HepG2 (cell line): ENCODE measurements around the gene ASXL1. TPM values are rescaled to one million over a fixed set of nuclear protein-coding genes. Genes with fewer than 3 reads are reported as not detected.

Experiments used
- CREM ChIP-seq, 2 experiments: sonication (generic) in 1 of 2; formaldehyde crosslinking in 1 of 2; IDR thresholded peaks; 2 replicates each; pipeline versions ENCODE4 v1.4.0 to v1.6.1; 2016 to 2020; ENCODE audit warnings: antibody characterized with exemption in 1 of 2, mild to moderate bottlenecking in 1 of 2, missing genetic modification reagents in 1 of 2
- GABPB1 ChIP-seq: IDR thresholded peaks from 2 replicates; pipeline ENCODE4 v1.6.1; 2016; ENCODE audit warnings: mild to moderate bottlenecking, missing genetic modification reagents, moderate library complexity, missing compliant biosample characterization
- GMEB1 ChIP-seq: sonication (generic); formaldehyde crosslinking; IDR thresholded peaks from 2 replicates; pipeline ENCODE4 v1.5.1; 2020; ENCODE audit warnings: missing genetic modification reagents, mild to moderate bottlenecking, borderline replicate concordance
- HNF1B ChIP-seq: sonication (generic); formaldehyde crosslinking; IDR thresholded peaks from 2 replicates; pipeline ENCODE4 v1.5.1; 2020; ENCODE audit warnings: mild to moderate bottlenecking, moderate library complexity, missing genetic modification reagents
- HNF4G ChIP-seq, 2 experiments: sonication (generic) in 1 of 2; formaldehyde crosslinking in 1 of 2; IDR thresholded peaks; 2 replicates each; pipeline versions ENCODE4 v1.4.0 to v1.6.1; 2011 to 2020; ENCODE audit warnings: borderline replicate concordance in 2 of 2, low read depth in 2 of 2, mild to moderate bottlenecking in 2 of 2, low read length in 1 of 2, missing genetic modification reagents in 1 of 2, moderate library complexity in 1 of 2
- HOMEZ ChIP-seq: IDR thresholded peaks from 2 replicates; pipeline ENCODE4 v1.6.1; 2016; ENCODE audit warnings: low read depth
- KLF6 ChIP-seq: IDR thresholded peaks from 2 replicates; pipeline ENCODE4 v1.8.0; 2016; ENCODE audit warnings: missing biosample characterization, missing genetic modification reagents
- MAFK ChIP-seq, 2 experiments: IDR thresholded peaks in 1 of 2; conservative IDR thresholded peaks in 1 of 2; 2 replicates each; pipeline ENCODE4 v1.6.1; 2011; ENCODE audit warnings: improper control_type of control experiment in 2 of 2, low read length in 2 of 2
- MXD4 ChIP-seq: IDR thresholded peaks from 2 replicates; pipeline ENCODE4 v1.6.1; 2016; ENCODE audit warnings: mild to moderate bottlenecking, missing biosample characterization, missing genetic modification reagents
- SATB2 ChIP-seq: sonication (generic); formaldehyde crosslinking; IDR thresholded peaks from 2 replicates; pipeline ENCODE4 v1.5.0; 2020; ENCODE audit warnings: missing genetic modification reagents
- SMYD3 ChIP-seq: sonication (generic); formaldehyde crosslinking; IDR thresholded peaks from 2 replicates; pipeline ENCODE4 v1.8.1; 2023; ENCODE audit warnings: mild to moderate bottlenecking, missing genetic modification reagents
- ZBTB7B ChIP-seq: sonication (generic); formaldehyde crosslinking; IDR thresholded peaks from 2 replicates; pipeline ENCODE4 v1.4.0; 2020; ENCODE audit warnings: missing genetic modification reagents
- ZEB1 ChIP-seq: IDR thresholded peaks from 2 replicates; pipeline ENCODE4 v1.6.1; 2012; ENCODE audit warnings: mild to moderate bottlenecking, low read depth, inconsistent platforms; ENCODE audit not compliant: insufficient replicate concordance
- ZNF205 ChIP-seq: IDR thresholded peaks from 2 replicates; pipeline ENCODE4 v1.6.1; 2018; ENCODE audit warnings: missing biosample characterization, missing genetic modification reagents
- ZNF280D ChIP-seq: sonication (generic); formaldehyde crosslinking; IDR thresholded peaks from 2 replicates; pipeline ENCODE4 v1.5.1; 2020; ENCODE audit warnings: mild to moderate bottlenecking, missing genetic modification reagents
- ZNF414 ChIP-seq: sonication (generic); formaldehyde crosslinking; IDR thresholded peaks from 2 replicates; pipeline ENCODE4 v1.5.0; 2020; ENCODE audit warnings: missing genetic modification reagents
- ZNF580 ChIP-seq: IDR thresholded peaks from 2 replicates; pipeline ENCODE4 v1.6.1; 2016; ENCODE audit warnings: low read depth, borderline replicate concordance
- polyA plus RNA-seq, 8 experiments: library from polyadenylated mRNA; depleted of rRNA in 3 of 8; stranded (reverse) in 7 of 8; unstranded in 1 of 8; fragments of >200 nt; fragmentation: Illumina TruSeq in 4 of 8; extraction: Trizol in 4 of 8; gene quantifications; 2 replicates each; pipeline versions ENCODE4 v1.2.1 to v1.2.3, GENCODE V29; 2011 to 2016; ENCODE audit warnings: low read depth in 4 of 8, missing spikeins in 1 of 8, mixed read lengths in 1 of 8; ENCODE audit not compliant: insufficient read depth in 1 of 8
- total RNA-seq, 5 experiments: library from RNA; depleted of rRNA; stranded (reverse); fragments of >200 nt; fragmentation: Illumina TruSeq; extraction: Trizol; gene quantifications; 2 replicates each; pipeline ENCODE4 v1.2.3, GENCODE V29; 2016; ENCODE audit warnings: low read depth in 1 of 5

Gene ASXL1
- total and polyA plus RNA-seq, 2 of the 13 experiments (the other 11 are each of a cell fraction or from before 2014, with no cell fraction given): 62.1 to 74.8 TPM

GRCh38 chr20:32329817-32330554 is 28.1 kb upstream of the ASXL1 start (continued):
- TF ChIP-seq ZNF580 (CRISPR knock-in tag) (peak; percentile 44; the same call in 1 of the 2 replicates), ZEB1 (peak; percentile 98), GMEB1 (CRISPR knock-in tag) (peak; percentile 13; the same call in 1 of the 2 replicates), CREM (IDR thresholded peaks at IDR 0.05) (peak; percentile 96), CREM (CRISPR knock-in tag; IDR thresholded peaks at IDR 0.05) (no peak), HNF1B (peak; percentile 78), HOMEZ (CRISPR knock-in tag) (peak; percentile 83), ZNF414 (CRISPR knock-in tag) (peak; percentile 84), MAFK (conservative IDR thresholded peaks at IDR 0.05 in 1 of 2, IDR thresholded peaks at IDR 0.05 in 1 of 2; ENCODE audit: low read length in 2 of 2) (peak; percentile 24 to 48; a peak in 2 of 4 replicates), GABPB1 (CRISPR knock-in tag) (peak; percentile 16; the same call in 1 of the 2 replicates), SMYD3 (CRISPR knock-in tag) (peak; percentile 88), SATB2 (CRISPR knock-in tag) (no peak), ZNF205 (CRISPR knock-in tag) (0 out of 2 replicates have a peak, but pooled peaks have one; percentile 51), ZBTB7B (CRISPR knock-in tag) (peak; percentile 93), KLF6 (CRISPR knock-in tag) (peak; percentile 85; the same call in 1 of the 2 replicates), MXD4 (CRISPR knock-in tag) (peak; percentile 76; the same call in 1 of the 2 replicates), ZNF280D (CRISPR knock-in tag) (peak; percentile 81; the same call in 1 of the 2 replicates), HNF4G (IDR thresholded peaks at IDR 0.05; ENCODE audit: borderline replicate concordance, low read depth, low read length) (no peak), HNF4G (CRISPR knock-in tag; IDR thresholded peaks at IDR 0.05; ENCODE audit: borderline replicate concordance, low read depth) (no peak)
